GM12801 (cell line): ENCODE measurements around the gene NUP133.

Experiments
- TF ChIP-seq, protein P1 (sequence below): IDR thresholded peaks from one replicate; pipeline ENCODE4 v1.5.1; 2011; ENCODE audit warnings: control low read depth; ENCODE audit not compliant: insufficient read length; ENCODE audit errors: extremely low read depth

Gene NUP133

DNA sequence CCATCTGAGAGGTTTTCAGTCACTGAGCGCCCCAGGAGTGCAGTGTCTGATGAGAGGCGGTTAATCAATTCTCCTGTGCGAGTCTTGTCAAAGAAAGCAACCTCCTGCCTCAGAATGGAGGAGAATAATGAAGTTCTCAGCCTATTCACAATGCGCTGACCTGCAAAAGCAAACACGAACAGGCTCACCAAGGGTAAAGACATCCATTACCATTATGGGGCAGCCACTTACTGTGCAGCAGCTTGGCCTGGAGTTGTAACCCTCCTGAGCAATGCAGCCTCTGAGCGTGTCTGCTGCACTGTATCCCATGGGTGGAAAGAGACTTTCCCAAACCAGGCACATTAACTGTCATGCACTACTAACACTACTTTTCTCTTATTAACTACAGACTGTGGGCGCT, 39.4 kb upstream of the NUP133 start:
- TF ChIP-seq, protein P1, sequence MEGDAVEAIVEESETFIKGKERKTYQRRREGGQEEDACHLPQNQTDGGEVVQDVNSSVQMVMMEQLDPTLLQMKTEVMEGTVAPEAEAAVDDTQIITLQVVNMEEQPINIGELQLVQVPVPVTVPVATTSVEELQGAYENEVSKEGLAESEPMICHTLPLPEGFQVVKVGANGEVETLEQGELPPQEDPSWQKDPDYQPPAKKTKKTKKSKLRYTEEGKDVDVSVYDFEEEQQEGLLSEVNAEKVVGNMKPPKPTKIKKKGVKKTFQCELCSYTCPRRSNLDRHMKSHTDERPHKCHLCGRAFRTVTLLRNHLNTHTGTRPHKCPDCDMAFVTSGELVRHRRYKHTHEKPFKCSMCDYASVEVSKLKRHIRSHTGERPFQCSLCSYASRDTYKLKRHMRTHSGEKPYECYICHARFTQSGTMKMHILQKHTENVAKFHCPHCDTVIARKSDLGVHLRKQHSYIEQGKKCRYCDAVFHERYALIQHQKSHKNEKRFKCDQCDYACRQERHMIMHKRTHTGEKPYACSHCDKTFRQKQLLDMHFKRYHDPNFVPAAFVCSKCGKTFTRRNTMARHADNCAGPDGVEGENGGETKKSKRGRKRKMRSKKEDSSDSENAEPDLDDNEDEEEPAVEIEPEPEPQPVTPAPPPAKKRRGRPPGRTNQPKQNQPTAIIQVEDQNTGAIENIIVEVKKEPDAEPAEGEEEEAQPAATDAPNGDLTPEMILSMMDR: no peak

GRCh38 chr1:229544587-229544986, 36.4 kb upstream of the NUP133 start:
- TF ChIP-seq, protein P1: no peak

- TF ChIP-seq, protein P1: no peak
Measured at GRCh38 chr1:229539863-229540506, 31.8 kb upstream of the NUP133 start.

DNA sequence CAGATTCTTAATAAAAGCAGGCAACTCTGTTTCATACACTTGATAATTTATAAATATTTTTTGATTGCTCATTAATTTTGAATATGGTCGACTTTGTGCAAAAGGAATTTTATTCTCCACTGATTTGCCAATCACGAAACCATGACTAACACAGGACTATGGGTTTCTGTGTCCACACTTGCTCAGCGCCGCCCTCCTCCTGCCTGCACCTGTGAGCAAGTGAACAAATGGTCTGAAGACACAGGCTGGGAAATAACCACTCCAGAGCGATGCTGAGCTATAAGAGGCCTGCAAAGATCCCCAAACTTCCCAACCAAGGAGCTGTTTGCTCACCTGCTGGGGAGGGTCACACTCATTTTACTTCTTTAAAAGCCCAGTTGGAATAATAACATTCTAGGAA, 30.8 kb upstream of the NUP133 start:
- TF ChIP-seq, protein P1: no peak

DNA sequence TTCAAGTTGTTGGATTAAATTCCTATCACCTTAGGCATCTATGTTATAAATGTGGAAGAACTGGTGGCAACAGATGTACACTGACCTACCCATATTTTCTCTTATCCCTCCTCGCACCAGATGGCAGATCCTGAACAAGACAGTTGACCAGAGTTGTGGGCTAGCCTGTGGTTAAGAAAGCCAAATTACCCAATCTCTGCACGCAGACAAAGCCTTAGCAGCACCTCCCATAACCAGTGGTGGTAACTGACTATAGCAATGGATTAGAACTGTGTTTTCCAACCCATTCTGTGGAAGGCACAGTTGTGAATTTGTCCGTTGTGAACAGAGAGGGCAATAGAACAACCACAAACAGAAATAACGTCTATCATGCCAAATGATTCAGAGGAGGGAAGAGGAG, 29.8 kb upstream of the NUP133 start:
- TF ChIP-seq, protein P1: no peak

DNA sequence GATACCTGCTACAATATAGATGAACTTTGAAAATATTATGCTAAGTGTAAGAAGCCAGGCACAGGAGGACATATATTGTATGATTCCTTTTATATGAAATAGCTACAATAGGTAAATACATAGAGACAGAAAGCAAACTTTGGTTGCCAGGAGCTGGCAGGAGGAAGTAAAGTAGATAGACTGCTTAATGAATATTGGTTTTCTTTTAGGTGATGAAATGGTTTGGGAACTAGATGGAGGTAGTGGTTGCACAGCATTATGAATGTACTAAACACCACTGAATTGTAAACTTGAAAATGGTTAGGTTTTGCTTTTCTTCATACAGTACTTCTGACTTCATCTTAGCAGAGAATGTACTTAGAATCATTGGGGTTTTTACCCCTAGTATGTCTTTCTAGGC, 28.8 kb upstream of the NUP133 start:
- TF ChIP-seq, protein P1: no peak

DNA sequence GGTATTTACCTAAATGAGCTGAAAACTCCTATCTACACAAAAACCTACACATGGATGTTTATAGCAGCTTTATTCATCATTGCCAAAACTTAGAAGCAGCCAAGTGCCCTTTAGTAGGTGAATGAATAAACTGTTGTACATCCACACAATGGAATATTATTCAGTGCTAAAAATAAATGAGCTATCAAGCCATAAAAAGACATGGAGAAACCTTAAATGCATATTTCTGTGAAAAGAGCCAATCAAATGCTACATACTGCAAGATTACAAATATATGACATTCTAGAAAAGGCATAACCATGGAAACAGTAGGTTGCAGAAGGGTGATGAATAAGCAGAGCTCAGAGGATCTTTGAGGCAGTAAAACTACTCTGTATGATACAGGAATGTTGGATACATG, 27.1 kb upstream of the NUP133 start:
- TF ChIP-seq, protein P1: no peak
